Measurements from ENCODE around the gene CAT.

Gene CAT

DNA sequence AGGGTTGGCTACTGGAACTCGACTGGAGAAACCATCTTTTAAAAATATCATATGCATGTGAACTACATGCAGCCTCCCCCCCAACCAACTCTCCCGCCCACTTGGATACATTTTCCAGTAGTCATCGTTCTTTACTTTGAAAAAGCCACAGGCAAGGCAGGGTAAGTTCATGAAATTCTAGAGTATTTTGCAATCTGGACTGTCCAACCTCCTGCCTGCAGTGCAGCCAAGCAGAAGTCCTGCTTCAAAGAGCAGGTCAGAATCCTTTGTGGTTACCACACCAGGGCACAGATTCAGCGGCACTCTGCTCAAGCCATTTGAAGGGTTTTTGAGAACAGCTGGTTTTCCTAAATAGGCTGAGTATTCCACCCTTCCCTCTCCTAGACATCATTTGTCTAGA lies 62.8 kb downstream of the CAT start:
- no peaks in the 10 kb centered on the region for H3K4me1 ChIP-seq (ENCODE audit: insufficient read depth, low read length)
- no peak overlapping the region for H3K9ac ChIP-seq (ENCODE audit: low read depth, low read length)
- 86% methylated on average over 4 of the region's 4 CpGs for WGBS
- H3K27ac ChIP-seq (ENCODE audit: low read depth, low read length), result no peak overlapping the region
- no peaks in the 10 kb centered on the region for H3K27me3 ChIP-seq (ENCODE audit: insufficient read depth, low read length)
- H3K36me3 ChIP-seq (ENCODE audit: insufficient read depth, low read length), result no peaks in the 10 kb centered on the region
- no peak overlapping the region for H3K4me3 ChIP-seq (ENCODE audit: low read length)
- H3K9me3 ChIP-seq (ENCODE audit: insufficient read depth, low read depth, low read length), result no peaks in the 10 kb centered on the region

DNA sequence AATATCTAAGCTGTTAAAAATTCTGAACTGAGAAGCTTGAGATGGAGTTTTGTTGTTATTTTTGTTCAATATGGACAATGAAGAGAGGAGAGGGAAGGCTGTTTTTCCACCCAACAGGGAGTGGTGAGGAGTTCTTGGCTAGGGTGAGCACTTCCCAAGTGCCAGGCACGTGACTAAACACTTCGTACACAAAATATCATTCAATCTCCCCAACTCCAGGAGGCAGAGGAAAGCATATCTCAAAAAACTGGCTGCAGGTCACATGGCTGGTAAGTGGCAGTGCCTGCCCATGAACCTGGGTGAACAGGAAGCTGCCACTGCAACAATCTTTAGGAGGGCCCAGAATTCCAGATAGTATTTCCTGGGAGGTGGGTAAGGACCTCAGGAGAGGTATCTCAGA lies 63.2 kb downstream of the CAT start:
- no peaks in the 10 kb centered on the region for H3K36me3 ChIP-seq (ENCODE audit: insufficient read depth, low read length)
- H3K4me3 ChIP-seq (ENCODE audit: low read length), result no peak overlapping the region
- no peak overlapping the region for H3K27ac ChIP-seq (ENCODE audit: low read depth, low read length)
- 77% methylated on average over 2 of the region's 2 CpGs for WGBS
- H3K27me3 ChIP-seq (ENCODE audit: insufficient read depth, low read length), result no peaks in the 10 kb centered on the region
- H3K4me1 ChIP-seq (ENCODE audit: insufficient read depth, low read length), result no peaks in the 10 kb centered on the region
- no peaks in the 10 kb centered on the region for H3K9me3 ChIP-seq (ENCODE audit: insufficient read depth, low read depth, low read length)
- no peak overlapping the region for H3K9ac ChIP-seq (ENCODE audit: low read depth, low read length)

DNA sequence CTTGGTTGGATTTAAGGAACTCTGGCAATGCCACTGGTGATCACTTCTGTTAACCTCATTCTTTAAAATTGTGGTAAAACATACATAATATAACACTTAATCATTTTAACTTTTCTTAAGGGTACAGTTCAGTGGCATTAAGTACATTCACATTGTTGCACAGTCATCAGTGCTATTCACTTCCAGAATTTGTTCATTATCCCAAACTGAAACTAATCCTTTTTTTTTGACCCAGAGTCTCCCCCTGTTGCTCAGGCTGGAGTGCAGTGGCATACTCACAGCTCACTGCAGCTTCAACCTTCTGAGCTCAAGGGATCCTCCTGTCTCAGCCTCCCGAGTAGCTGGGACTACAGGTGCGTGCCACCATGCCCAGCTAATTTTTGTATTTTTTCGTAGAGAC lies 64.2 kb downstream of the CAT start:
- no peaks in the 10 kb centered on the region for H3K27me3 ChIP-seq (ENCODE audit: insufficient read depth, low read length)
- no peak overlapping the region for H3K4me3 ChIP-seq (ENCODE audit: low read length)
- no peaks in the 10 kb centered on the region for H3K36me3 ChIP-seq (ENCODE audit: insufficient read depth, low read length)
- no peaks in the 10 kb centered on the region for H3K9me3 ChIP-seq (ENCODE audit: insufficient read depth, low read depth, low read length)
- WGBS, result 97% methylated on average over 3 of the region's 3 CpGs
- no peak overlapping the region for H3K27ac ChIP-seq (ENCODE audit: low read depth, low read length)
- H3K9ac ChIP-seq (ENCODE audit: low read depth, low read length), result no peak overlapping the region
- no peaks in the 10 kb centered on the region for H3K4me1 ChIP-seq (ENCODE audit: insufficient read depth, low read length)

DNA sequence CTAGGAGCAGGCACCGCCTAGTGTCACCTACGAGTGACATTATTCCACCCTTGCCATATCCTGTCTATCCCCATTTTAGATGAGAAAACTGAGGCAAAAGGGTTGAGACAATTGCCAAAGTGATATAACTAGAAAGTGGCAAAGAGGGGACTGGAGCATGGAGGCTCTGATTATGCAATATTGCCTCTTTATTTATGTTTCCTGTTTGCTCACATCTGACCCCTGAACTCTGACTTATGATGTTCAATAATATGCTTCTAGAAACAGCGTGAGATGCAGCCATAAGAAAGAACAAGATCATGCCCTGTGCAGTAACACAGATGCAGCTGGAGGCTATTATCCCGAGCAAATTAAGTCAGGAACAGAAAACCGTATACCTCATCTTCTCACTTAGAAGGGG lies 67.1 kb downstream of the CAT start:
- Histone ChIP-seq H3K36me3 (ENCODE audit: insufficient read depth, low read length) (no peaks in the 10 kb centered on the region), H3K9ac (ENCODE audit: low read depth, low read length) (no peak overlapping the region), H3K4me1 (ENCODE audit: insufficient read depth, low read length) (no peaks in the 10 kb centered on the region), H3K27ac (ENCODE audit: low read depth, low read length) (no peak overlapping the region), H3K4me3 (ENCODE audit: low read length) (no peak overlapping the region), H3K9me3 (ENCODE audit: insufficient read depth, low read depth, low read length) (no peaks in the 10 kb centered on the region), H3K27me3 (ENCODE audit: insufficient read depth, low read length) (no peaks in the 10 kb centered on the region)
- 89% methylated on average over 2 of the region's 5 CpGs for WGBS

DNA sequence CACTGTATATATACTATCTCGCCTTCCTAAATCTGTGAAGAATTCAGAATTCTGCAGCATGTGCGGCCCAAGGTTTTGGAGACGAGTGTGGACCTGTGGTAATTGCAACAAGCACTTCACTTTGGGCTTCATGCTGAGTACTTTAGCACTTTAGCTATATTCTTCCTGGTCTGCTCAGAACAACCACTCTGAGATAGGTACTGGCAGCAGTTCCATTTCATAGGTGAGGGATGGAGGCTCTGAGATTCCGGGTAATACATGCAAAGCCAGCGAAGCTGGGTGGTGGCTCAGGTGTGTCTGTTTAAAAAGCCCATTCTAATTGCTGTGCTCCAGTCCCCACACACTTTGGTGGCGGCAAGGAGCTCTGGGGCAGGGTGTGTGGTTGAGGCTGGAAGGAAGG lies 68.4 kb downstream of the CAT start:
- H3K36me3 ChIP-seq (ENCODE audit: insufficient read depth, low read length), result no peaks in the 10 kb centered on the region
- 77% methylated on average over 6 of the region's 6 CpGs for WGBS
- no peak overlapping the region for H3K9ac ChIP-seq (ENCODE audit: low read depth, low read length)
- H3K4me1 ChIP-seq (ENCODE audit: insufficient read depth, low read length), result no peaks in the 10 kb centered on the region
- no peak overlapping the region for H3K27ac ChIP-seq (ENCODE audit: low read depth, low read length)
- no peaks in the 10 kb centered on the region for H3K27me3 ChIP-seq (ENCODE audit: insufficient read depth, low read length)
- H3K4me3 ChIP-seq (ENCODE audit: low read length), result no peak overlapping the region
- H3K9me3 ChIP-seq (ENCODE audit: insufficient read depth, low read depth, low read length), result no peaks in the 10 kb centered on the region

DNA sequence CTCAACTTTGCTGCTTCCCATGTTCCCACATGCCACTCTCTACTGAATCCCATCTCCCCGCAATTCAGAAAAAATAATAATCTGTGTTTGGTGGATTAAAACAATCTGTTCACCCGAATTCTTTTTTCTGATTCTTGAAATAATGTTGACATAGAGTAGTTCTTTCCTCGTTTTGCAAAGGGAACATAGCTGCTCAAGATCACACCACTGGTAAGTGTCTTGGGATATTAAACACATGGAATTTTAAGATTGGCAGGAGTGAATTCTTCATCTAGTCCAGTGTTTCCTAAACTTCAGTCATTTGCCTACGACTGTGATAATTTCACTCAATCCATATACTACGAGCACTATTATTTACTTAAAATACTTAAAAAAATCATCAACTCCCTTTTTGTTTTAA lies 68.9 kb downstream of the CAT start:
- Histone ChIP-seq H3K9me3 (ENCODE audit: insufficient read depth, low read depth, low read length) (no peaks in the 10 kb centered on the region), H3K4me1 (ENCODE audit: insufficient read depth, low read length) (no peaks in the 10 kb centered on the region), H3K27ac (ENCODE audit: low read depth, low read length) (no peak overlapping the region), H3K27me3 (ENCODE audit: insufficient read depth, low read length) (no peaks in the 10 kb centered on the region), H3K9ac (ENCODE audit: low read depth, low read length) (no peak overlapping the region), H3K4me3 (ENCODE audit: low read length) (no peak overlapping the region), H3K36me3 (ENCODE audit: insufficient read depth, low read length) (no peaks in the 10 kb centered on the region)
- WGBS, result 95% methylated on average over 5 of the region's 5 CpGs

DNA sequence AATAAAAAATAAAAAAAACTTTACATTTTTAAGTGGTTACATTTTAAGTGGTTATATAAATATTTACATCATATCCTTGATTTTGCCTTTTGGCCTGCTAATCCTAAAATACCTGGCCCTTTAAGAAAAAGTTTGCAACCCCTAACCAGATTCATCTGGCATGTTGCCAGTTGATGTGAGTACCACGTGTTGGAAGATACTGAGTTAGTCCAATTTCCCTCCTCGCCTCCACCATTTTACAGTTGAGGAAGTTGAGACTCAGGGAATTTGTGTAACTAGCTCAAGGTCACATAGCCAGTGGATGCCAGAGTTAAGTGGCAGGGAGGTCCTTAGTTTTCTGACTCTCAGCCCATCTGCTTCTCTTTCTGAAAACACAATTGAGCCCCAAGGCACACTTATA lies 69.8 kb downstream of the CAT start:
- WGBS, result 94% methylated on average over 2 of the region's 2 CpGs
- H3K9ac ChIP-seq (ENCODE audit: low read depth, low read length), result no peak overlapping the region
- no peaks in the 10 kb centered on the region; the same call in 1 of the 2 replicates for H3K4me1 ChIP-seq (ENCODE audit: insufficient read depth, low read length)
- H3K27ac ChIP-seq (ENCODE audit: low read depth, low read length), result no peak overlapping the region
- no peak overlapping the region for H3K4me3 ChIP-seq (ENCODE audit: low read length)
- no peaks in the 10 kb centered on the region for H3K9me3 ChIP-seq (ENCODE audit: insufficient read depth, low read depth, low read length)
- H3K27me3 ChIP-seq (ENCODE audit: insufficient read depth, low read length), result no peaks in the 10 kb centered on the region
- no peaks in the 10 kb centered on the region for H3K36me3 ChIP-seq (ENCODE audit: insufficient read depth, low read length)

DNA sequence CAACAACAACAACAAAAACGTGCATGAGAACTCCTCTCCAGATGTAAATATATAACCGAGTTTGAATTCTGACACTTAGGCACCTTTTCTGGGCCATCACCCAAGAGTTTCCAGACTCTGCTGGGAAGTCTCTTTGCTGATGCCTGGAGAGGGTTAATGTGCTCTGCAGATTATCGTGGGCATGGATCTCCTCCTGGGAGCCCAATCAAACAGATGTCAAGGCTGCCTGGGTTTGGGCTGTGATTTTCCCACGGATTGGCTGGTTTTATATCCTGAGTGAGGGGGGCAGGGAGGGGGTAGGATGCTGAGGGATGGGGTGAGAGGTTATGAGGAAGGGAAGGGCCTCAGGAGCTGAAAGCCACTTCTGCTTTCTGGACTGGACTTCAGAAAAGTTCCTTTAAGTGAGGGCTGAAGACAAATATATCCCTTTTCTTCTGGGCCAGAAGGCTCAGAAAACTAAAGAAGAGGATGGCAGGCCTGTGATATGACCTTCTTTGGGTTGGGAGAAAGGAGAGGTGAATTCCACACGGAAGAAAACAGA lies 70.7 kb downstream of the CAT start:
- Histone ChIP-seq H3K36me3 (ENCODE audit: insufficient read depth, low read length) (no peaks in the 10 kb centered on the region), H3K27me3 (ENCODE audit: insufficient read depth, low read length) (no peaks in the 10 kb centered on the region), H3K4me3 (ENCODE audit: low read length) (no peak overlapping the region), H3K27ac (ENCODE audit: low read depth, low read length) (no peak overlapping the region), H3K9me3 (ENCODE audit: insufficient read depth, low read depth, low read length) (no peaks in the 10 kb centered on the region), H3K9ac (ENCODE audit: low read depth, low read length) (no peak overlapping the region), H3K4me1 (ENCODE audit: insufficient read depth, low read length) (no peaks in the 10 kb centered on the region; the same call in 1 of the 2 replicates)
- 70% methylated on average over 5 of the region's 5 CpGs for WGBS

DNA sequence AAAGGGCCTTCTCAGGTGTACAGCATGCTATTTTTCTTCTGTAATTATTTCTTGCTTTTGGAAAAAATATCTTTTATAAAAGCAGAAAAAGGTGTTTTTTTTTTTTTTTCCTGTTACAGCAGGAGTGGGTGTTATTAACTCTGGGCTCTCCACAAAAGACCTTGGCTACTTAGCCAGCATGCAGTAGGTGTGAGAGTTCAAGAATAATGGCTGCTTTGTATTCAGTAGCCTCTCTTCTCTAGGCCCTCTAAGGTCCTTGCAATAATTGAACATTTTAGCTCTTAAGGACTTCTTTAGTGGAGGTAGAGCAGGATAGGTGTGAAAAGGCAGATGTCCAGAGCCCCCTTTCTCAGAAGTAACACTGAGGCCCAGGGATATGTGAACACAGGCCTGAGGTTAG lies 71.5 kb downstream of the CAT start:
- Histone ChIP-seq H3K4me1 (ENCODE audit: insufficient read depth, low read length) (no peaks in the 10 kb centered on the region; the same call in 1 of the 2 replicates), H3K9ac (ENCODE audit: low read depth, low read length) (no peak overlapping the region), H3K36me3 (ENCODE audit: insufficient read depth, low read length) (no peaks in the 10 kb centered on the region), H3K4me3 (ENCODE audit: low read length) (no peak overlapping the region), H3K9me3 (ENCODE audit: insufficient read depth, low read depth, low read length) (no peaks in the 10 kb centered on the region), H3K27me3 (ENCODE audit: insufficient read depth, low read length) (no peaks in the 10 kb centered on the region), H3K27ac (ENCODE audit: low read depth, low read length) (no peak overlapping the region)

DNA sequence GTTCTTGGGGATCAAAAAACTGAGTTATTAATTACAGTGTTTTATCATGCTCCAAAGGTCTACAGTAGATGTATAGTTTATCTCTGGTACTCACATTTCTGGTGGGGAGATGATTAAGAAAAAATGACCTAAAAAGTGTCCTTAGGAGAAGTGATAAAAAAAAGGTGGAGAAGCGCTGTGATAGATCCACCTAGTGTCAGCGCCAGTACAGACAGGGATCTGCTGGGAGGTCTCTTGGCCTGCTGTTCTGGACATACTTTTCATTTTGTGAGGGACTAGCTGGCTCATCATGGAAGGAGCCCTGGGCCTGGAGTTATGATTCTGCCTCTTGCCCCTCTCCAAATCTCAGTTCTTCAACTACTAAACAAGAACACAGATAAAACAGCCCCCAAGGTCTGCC lies 71.9 kb downstream of the CAT start:
- Histone ChIP-seq H3K4me3 (ENCODE audit: low read length) (no peak overlapping the region), H3K36me3 (ENCODE audit: insufficient read depth, low read length) (no peaks in the 10 kb centered on the region), H3K27me3 (ENCODE audit: insufficient read depth, low read length) (no peaks in the 10 kb centered on the region), H3K4me1 (ENCODE audit: insufficient read depth, low read length) (no peaks in the 10 kb centered on the region; the same call in 1 of the 2 replicates), H3K9me3 (ENCODE audit: insufficient read depth, low read depth, low read length) (no peaks in the 10 kb centered on the region), H3K27ac (ENCODE audit: low read depth, low read length) (no peak overlapping the region), H3K9ac (ENCODE audit: low read depth, low read length) (no peak overlapping the region)
- WGBS, result 93% methylated on average over 2 of the region's 2 CpGs

DNA sequence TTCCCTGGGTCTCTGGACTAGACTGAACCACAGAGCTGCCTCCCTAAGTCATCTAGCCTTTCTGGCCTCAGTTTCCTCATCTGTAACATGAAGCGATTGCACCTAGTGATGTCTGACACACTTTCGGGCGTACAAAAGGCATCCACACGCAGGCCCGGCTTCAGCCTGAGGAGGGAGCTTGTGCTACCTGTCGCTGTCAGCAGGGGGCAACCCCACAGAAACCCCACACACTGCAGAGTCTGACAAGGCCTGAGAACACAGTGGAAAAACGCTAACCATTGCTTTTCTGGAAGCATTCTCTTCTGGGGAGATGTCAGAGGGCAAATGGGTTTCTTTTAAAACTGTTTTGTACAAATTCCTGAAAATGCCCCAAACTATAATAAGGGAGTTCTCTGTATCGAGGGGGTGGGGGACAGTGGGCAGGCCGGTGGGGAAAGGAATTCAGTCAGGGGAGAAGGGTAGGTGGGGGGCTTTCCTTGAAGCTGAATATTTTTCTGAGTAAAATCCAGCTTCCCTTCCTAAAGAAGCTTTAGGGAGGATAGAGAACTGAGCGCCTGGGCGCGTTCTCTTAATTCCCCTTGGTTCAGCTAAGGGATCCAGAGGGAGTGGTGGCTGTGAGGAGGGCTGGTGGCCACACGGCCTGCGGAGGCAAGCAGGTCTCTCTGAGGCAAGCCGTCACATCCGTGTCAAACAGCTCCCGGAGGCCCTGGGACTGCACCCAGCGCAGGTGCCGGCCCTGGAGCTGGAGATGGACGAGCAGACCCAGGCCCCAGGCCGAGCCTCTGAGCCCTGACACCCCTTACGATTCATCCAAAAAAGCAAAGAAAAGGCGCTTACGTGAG lies 74.3 kb downstream of the CAT start:
- no peak overlapping the region for H3K9ac ChIP-seq (ENCODE audit: low read depth, low read length)
- no peaks in the 10 kb centered on the region; the same call in 1 of the 2 replicates for H3K4me1 ChIP-seq (ENCODE audit: insufficient read depth, low read length)
- H3K27ac ChIP-seq (ENCODE audit: low read depth, low read length), result no peak overlapping the region
- WGBS, result 71% methylated on average over 24 of the region's 24 CpGs
- no peaks in the 10 kb centered on the region for H3K9me3 ChIP-seq (ENCODE audit: insufficient read depth, low read depth, low read length)
- no peaks in the 10 kb centered on the region for H3K36me3 ChIP-seq (ENCODE audit: insufficient read depth, low read length)
- H3K27me3 ChIP-seq (ENCODE audit: insufficient read depth, low read length), result no peaks in the 10 kb centered on the region
- H3K4me3 ChIP-seq (ENCODE audit: low read length), result no peak overlapping the region
